GM18870 (cell line): Measurements from ENCODE around the gene WDFY4.

ENCODE experiments used
- ATAC-seq: cut with Tn5 transposase; IDR thresholded peaks from one replicate; pipeline ENCODE4 v1.9.1; 2021; ENCODE audit warnings: moderate library complexity; ENCODE audit not compliant: unreplicated experiment

Gene WDFY4

DNA sequence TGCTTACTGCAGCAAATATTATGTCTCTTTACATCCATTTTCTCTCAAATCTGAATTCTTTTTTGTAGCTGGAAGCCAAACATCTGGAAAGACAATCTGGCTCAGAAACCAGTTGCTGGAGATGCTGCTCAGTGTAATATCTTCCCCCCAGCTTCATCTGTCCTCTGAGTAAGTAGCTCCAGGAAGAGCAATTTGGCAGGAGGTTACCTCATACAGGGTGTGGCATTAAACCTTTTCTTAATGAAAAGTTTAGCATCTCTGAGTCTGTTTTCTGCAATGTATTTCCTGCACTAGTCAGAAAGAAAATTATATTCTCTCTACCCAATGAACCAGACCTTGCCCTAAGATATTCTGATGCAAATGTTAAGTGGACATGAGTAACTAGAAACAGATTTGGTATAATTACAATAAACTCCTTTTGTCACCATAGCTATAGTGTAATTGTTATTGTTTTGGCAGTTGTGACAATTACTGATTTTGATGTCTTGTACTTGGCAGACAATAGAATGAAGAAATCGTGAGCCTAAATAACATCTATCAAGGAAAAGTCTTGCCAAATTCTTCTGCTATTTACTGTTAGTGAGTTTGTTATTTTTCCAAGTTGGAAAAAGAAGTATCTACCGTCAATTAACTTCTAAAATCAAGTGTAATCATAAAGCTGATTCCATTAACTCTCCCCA, 123.3 kb downstream of the WDFY4 start:
- ATAC-seq = no peak

DNA sequence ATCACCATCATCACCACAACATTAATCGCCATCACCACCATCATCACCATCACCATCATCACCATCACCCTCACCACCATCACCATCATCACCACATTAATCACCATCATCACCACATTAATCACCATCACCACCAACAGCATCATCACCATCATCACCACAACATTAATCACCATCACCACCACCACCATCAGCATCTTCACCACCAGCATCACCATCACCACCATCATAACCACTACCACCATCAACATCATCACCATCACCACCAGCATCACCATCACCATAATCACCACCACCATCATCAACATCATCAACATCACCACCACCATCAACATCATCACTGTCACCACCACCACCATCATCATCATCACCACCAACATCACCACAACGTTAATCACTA, 124.6 kb downstream of the WDFY4 start:
- ATAC-seq = no peak

DNA sequence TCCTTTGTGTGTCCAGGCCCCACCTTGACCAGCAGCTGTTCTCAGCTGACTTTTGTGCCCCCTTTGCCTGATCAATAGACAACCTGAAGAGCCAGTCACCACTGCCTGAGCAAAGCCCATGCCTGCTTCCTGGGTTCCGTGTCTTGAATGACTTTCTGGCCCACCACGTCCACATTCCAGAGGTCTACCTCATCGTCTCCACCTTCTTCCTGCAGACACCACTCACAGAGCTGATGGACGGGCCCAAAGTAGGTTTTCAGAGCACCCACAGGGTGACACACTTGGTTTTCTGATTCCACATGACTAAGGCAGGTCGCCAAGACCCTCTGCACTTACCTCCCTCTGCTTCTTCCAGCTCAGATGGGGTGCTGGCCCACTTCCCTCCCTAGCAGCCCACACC, 126.8 kb downstream of the WDFY4 start:
- no peak for ATAC-seq

DNA sequence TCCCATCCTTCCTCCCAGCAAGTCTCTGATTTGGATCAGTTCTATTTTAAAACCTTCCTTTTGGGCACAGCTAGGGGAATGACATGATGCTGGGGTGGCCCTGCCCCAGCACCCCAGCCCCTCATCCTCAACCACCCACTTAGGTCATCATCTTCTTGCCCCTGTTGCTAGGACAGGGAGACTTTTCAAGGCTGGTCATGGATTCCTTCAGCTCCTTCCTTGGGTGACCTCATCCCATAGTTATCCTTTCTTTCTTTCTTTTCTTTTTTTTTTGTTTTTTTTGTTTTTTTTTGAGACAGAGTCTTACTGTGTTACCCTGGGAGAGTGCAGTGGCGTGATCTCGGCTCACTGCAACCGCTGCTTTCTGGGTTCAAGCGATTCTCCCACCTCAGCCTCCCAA, 127.2 kb downstream of the WDFY4 start:
- ATAC-seq = no peak

DNA sequence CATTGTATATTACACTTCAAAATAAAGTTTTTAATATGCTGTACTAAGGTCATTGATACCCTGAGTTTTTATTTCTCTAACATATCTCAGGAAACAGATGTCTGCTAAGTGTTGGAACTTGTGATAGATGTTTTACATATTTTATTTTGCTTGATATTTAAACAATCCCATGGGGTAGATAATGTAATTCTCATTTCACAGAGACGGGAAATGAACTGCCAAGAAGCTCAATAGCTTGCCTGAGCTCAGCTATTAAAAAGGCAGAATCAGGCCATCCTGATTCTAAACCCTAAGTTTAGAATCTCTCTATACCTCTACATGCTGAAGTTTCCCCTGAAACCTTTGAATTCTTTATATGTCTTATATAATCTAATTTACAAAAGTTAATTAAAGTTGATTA, 128.6 kb downstream of the WDFY4 start:
- ATAC-seq = no peak

DNA sequence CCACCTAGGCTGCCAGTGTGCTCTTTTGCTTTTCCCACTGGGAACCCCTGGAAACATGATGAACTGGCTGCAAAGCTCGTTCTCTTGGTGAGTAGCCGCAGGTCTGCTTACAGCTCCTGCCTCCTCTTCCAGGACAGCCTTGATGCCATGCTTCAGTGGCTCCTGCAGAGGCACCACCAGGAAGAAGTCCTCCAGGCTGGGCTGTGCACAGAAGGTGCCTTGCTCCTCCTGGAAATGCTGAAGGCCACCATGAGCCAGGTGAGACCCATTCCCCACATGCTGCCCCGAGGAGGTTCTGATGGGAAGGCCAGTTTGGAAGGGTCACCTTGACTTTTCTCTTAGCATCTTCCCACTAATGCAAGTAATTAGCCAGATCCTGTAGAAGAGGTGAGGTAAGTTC, 129.2 kb downstream of the WDFY4 start:
- ATAC-seq = no peak

DNA sequence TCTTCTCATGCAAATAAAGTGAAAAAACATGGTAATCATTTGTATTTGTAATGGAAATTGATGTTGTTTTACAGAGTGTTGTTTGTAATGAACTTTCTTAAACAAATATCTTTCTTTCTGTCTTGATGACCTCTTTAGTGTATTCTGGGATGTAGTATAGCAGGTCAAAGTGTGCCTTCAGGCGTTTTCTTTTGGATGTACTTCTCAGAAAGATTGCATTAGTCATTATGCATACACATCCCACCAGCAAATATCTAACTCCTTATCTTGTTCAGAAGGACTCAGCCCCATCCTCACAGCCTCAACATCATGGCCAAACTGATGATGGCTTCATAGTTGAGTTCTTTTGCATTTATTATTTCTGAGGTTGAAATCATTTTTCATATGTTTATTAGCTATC, 130.3 kb downstream of the WDFY4 start:
- ATAC-seq = no peak

DNA sequence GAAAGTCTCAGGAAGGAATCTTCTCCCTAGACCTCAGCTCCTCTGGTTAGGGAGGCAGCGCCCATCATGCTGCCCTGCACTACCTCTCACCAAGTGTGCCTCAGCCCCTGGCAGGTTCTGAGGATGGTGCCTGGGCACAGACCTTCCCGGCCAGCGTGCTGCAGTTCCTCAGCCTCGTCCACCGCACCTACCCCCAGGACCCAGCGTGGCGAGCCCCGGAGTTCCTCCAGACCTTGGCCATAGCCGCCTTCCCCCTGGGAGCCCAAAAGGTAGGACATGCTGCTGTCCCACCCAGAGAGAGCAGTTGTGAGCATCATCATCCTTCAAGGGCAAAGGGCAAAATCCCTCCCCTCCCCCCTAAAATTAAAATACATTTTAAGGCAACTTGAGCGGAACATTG, 132.5 kb downstream of the WDFY4 start:
- ATAC-seq = no peak

DNA sequence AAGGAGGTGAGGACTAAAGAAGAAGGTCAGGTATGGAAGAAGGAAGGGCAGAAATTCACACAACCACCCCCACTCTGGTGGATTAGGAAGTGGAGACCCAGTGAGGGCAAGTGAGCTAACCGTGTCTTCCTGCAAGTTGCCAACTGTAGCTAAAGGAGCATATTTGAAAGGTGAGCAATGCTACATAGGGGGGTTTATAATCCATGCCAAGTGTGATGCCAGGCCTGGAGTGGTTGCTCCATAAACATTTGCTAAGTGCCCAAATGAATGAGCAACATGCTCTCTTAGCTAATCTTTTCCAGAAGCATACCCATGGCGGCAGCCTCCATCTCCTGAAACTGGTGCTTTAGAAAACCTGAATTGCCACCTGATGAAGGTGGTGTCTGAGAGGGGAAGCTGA, 133.4 kb downstream of the WDFY4 start:
- ATAC-seq = no peak

DNA sequence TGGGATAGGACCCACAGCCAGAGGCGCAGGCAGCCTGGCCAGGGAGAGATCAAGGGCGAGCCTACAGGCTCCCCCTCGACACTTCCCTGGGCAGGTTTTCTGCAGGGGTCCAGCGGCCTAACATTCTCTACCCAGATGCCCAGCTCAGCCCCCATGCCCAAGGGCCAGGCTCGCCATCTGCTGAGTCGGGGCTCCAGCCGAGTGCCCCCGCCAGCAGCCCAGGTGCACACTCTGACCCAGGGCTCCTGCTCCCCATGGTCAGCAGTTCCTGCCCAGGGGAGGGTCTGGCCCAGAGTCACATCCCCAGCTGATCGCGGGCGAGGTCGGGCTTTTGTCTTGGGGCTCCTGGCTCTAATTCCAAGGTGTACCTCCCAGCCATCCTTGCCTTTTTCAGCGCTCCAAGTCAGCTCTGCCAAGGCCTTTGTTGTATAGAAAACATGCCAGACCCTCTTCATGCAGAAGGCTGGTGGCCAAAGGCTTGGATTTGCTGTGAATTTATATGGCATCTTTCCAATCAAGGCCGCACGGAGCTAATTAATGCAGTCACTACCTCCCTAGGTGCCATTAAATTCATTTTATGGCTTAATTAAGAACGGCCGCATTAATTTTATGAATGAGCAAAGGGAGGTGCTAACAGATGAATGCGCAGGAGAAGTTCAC, 134.3 kb downstream of the WDFY4 start:
- ATAC-seq = no peak

DNA sequence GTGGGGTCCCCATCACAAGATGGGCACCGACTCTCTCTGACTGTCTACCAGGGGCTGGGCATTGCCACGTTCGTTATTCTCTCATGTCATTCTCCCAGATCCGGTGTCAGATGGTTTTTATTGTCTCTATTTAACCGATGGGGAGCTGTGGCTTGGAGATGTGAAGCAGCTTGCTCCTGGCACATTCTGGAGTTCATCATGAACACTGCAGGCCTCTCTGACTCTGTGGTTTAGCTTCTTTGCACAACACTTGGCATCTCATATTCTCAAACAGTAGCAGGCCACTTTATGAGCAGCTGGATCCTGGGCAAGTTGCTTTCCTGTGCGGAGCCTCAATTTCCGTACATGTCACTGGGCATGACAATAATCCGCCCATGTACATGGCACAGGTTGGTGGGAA, 135.1 kb downstream of the WDFY4 start:
- ATAC-seq = no peak

DNA sequence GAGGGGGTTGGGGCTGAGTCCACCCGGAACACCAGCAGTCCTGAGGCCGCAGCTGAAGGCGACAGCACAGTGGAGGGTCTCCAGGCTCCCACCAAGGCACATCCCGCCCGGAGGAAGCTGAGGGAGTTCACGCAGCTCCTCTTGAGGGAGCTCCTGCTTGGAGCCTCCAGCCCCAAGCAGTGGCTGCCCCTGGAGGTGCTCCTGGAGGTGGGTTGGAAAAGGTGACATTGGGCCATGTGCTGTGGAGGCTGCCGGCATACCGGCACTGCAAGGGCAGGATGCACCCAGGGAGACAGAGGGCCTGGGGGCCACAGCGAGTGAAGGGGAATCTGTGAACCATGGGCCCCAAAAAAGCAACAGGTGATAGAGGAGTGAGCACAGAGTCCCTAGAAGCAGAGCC, 135.6 kb downstream of the WDFY4 start:
- no peak for ATAC-seq

DNA sequence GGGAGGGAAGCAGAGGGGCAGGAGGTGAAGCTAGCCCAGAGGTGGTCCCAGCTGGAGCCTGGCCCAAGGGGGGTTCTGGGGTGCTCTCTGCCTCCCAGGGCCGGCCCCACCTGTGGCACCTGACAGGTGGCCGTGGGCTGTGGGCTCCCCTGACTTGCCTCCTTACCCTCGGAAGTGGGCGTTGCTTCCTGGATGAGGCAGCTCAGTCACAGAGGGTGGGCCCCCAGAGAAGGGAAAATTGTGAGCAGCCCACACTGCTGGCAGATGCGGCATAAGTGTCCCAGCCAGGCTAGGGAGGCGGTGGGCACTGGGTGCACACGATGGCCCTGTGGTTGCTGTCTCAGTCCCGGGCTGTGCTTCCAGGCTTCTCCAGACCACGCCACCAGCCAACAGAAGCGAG, 136.0 kb downstream of the WDFY4 start:
- ATAC-seq = no peak

DNA sequence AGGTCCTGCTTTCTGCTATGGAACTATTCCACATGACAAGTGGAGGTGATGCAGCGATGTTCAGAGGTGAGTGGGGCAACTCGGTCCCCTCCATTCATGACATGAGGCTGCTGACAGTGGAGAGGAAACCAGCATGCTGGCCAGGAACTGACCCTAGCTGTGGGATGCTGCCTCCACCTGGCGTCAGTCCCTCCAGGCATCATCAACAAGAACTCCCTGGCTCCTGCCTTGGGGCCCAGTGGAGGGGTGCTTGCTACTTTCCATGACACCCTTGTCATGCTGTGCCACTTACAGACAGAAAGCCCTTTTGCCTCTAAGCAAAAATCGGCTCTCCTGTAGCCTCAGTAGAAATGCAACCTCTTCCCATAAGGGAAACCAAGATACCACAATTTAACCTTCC, 136.4 kb downstream of the WDFY4 start:
- ATAC-seq = no peak

DNA sequence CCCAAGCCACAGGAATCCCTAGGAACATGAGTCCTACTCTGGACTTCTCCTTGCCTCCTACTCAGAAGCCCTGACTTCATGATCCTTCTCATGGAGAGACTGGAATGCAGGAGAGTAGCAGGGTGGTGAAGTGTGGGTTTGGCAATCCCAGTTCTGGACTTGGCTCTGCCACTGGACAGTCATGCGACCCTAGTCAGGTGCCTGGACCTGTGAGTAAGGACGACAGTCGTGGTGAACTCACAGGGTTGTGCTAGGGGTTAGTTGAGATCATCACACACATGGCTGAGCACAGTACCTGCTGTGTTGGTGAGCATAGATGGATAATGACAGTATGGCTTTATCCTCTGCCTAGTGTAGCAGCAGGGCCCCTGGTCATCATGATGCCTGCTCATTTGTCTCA, 137.0 kb downstream of the WDFY4 start:
- ATAC-seq = no peak

DNA sequence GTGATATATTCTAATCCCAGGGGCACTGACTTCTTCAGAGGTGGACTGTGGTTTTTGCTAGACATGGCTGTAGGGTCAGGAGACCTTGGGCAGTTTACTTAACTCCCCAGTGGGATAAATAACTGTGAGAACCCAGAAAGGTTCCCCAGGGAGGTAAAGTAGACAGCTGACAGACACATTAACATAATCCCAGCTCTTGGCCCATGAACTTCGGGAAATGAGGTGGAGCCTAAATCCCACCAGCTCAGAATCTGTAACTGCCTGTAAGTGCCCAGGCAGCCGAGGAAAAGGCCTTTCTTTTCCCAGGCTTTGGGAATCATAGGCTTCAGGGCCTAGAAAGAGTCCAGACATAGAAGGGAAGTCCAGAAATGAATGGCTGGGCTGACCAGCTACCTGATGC, 149.0 kb downstream of the WDFY4 start:
- no peak for ATAC-seq

DNA sequence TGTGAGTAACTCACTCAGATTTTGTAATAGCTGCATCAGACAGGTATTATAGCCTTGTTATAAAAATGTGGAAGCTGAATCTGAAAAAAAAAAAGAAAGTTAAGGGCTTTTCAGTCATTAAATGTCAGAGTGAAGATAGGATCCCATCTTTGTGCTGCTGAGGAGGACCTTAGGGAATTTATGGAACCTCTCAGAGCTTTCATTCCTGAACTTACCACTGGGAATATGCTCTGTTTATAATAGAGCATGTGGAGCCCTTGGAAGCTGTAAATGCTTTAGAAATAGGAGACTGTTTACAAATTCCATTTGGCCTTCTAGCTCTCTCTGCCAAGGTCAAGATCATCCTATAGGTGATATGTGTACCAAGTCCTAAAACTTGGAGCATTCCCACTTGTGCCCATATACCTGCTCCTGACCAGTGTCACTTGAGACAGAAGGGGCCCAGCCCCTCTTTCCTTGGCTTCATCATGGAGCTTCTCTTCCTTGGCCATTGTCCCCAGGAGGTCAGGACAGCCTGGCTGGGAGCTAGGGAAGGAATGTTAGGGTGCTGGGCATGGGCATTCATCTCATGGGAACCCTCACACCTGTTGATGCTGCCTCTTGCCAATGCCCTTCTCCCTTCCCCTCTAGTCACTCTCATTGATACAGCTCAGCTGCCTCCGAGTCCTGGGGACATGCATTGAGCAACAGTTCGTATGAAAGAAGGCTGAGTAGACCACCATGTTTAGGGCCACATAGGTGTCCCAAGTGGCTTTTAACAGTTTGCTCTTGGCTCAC, 149.7 kb downstream of the WDFY4 start:
- ATAC-seq = no peak

DNA sequence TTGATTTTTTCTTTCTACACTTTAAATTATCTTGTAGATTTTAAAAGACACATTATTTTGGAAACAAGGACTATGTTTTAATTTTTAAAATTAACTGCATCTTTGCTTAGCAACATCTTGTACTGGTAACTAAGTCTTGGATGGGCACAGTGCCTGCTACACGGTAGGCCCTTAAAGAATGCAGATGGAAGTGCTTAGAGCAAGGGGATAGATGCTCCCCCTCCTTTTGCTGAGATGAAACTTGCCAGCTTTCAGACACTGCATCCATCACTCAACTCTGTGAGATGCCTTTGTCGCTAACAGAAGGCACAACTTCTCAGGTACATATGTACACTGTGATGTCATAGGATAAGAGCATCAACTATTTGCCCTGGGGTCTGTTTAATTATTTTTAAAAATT, 151.1 kb downstream of the WDFY4 start:
- ATAC-seq = no peak

DNA sequence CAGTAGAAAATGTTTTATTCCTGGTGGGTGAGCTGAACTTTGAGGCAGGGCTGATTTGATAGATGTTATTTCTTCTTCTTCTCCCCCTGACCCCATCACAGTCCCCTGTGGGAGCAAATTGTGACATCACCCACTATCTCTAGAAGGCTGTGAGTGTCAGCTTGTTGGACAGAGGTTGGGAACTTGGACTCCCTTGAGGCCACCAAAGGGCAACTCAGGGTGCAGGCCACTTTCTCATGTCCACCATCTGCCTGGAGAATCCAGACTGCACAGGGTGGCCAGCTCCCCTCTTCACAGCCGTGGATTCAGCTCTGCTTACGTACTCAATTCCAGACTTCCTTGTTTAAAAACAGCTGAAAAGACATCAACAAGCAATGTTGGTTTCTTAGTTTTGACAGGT, 151.9 kb downstream of the WDFY4 start:
- no peak for ATAC-seq

DNA sequence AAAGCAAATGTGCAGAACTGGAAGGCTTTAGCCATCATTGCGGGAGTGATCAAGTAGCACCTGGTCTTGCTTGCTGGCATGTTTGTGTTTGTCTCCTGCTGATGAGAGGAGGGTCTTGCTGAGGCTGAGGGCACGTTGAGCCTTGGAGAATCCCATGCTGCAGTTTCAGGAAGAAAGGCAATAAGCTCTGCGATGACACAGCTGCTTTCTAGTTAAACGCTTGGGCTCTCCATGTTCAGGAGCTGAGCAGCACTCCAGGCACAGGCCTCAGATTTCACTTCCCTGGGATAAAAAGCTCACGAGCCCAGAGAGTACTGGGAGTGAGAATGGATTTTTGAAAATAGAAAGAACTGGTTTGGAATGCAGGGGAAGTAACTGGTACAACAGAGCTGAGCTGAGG, 154.2 kb downstream of the WDFY4 start:
- no peak for ATAC-seq

DNA sequence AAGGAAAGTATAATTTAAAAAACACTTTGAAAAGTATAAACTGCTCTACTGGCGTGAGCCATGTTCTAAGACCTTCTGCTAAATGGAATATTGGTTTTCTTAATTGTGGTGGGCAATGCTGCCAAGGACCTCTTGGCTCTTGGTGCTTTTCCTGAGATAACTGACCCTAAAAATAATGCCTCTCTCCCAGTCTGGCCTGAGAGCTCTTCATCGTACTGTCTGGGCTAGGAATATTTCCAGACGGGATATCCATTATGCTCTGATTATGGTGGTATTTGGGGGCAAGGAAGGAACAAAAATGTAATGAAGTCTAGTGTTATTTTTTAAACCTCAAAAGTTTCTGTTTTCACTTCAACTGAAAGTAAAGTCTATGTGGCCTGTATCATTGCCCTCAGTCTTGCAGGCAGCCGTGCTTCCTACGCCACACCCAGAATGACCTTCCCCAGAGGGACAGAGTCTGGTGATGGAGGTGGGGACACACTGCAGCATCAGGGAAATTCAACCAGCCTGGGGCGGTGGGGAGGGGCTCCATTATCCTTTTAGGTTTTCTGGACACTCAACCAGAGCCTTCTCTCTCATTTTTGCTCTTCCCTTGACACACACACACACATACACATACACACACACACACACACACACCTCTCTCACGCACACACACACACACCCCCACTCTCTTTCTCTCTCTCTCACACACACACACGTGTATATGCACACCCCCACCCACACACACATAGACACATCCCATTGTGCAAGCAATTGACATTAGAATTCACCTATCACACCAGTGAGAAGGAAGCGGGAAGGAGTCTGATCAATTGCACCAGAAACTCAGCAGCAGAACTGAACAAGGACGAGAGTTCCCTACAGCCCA, 155.4 kb downstream of the WDFY4 start:
- ATAC-seq = no peak
